Fibroblast of gingiva (primary cell): ENCODE measurements around the gene EMP3.
"Not testable (repeated sequence)": the region's sequence is repeated elsewhere in the genome, so short reads cannot be mapped to it uniquely, and the experiment has no call there.

Experiments
- DNase-seq: peaks from one replicate; pipeline ENCODE4 v3.0.0-alpha.2; 2011; ENCODE audit warnings: low read depth

The EMP3 gene, protein sequence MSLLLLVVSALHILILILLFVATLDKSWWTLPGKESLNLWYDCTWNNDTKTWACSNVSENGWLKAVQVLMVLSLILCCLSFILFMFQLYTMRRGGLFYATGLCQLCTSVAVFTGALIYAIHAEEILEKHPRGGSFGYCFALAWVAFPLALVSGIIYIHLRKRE

DNA sequence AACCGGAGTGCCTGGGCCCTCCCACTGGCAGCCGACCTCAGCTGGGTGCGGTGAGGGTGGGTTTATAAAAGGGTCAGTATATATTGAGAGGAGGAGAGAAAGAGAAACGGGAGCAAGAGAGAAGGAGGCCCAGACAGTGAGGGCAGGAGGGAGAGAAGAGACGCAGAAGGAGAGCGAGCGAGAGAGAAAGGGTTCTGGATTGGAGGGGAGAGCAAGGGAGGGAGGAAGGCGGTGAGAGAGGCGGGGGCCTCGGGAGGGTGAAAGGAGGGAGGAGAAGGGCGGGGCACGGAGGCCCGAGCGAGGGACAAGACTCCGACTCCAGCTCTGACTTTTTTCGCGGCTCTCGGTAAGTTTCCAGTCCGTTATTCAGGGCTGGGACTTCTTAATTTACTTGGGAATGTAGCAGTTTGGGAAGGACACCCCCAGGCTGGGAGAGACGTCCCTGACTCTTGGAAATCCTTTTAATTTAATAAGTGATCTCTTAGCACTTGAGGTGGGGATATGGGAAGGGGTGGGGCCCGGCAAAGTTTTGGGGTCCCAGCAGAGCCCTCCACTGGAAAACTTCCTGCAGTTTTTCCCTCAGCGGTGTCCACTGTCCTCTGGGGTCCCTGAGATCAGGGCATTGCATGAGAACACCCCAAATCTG lies at the start of gene EMP3:
Gene EMP3 (plus strand): TSS at position 288 of the 646 bp plus-strand sequence. CDS start 1,293 bp downstream, outside the sequence.
- peak; percentile 93 for DNase-seq

DNA sequence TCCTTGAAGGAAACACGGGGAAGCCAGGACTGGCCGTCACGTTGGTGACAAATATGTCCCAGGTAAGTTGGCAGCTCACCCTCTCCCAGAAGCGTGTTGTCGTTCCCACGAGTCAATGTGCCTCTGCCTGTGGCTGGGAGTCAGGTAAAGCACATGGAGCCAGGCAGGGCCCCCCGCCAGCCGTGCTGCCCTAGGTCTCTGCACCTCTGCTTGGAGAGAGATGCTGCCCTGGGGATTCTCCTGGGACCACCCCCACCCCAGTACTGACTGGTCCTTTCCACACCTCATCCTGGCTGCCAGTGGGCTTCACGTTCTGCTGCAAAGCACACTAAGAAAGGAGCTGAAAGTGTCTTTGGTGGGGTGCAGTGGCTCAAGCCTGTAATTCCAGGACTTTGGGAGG lies 45.6 kb upstream of the EMP3 start:
- DNase-seq: no peak

DNA sequence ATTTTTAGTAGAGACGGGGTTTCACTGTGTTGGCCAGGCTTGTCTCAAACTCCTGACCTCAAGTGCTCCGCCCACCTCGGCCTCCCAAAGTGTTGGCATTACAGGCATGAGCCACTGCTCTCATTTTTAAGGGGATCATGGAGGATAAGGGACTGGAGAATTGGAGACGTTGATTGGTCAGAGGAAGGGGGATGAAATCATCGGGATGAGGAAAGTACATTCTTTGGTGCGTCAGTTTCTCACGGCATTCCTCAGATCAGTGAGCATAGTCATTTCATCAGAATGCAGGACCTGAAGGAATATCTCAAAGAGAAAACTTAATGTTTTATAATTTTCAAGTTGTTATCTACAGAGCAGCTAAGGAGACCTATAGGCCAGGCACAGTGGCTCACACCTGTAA lies 41.4 kb upstream of the EMP3 start:
- no peak for DNase-seq

DNA sequence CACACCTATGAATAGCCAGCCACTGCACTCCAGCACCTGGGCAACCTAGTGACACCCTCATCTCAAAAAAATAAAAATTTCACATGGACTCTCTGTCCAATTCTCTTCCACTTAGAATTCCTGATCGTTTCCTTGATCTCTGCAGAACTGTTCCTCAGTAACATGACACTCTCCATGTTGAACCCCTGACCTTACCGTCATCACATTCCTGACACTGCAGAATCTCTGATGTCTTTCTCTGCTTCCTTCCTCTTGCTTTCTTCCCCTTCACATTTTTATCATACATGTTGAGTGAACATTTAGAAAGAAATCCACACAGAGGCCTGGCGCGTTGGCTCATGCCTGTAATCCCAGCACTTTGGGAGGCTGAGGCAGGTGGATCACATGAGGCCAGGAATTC lies 40.5 kb upstream of the EMP3 start:
- no peak for DNase-seq

DNA sequence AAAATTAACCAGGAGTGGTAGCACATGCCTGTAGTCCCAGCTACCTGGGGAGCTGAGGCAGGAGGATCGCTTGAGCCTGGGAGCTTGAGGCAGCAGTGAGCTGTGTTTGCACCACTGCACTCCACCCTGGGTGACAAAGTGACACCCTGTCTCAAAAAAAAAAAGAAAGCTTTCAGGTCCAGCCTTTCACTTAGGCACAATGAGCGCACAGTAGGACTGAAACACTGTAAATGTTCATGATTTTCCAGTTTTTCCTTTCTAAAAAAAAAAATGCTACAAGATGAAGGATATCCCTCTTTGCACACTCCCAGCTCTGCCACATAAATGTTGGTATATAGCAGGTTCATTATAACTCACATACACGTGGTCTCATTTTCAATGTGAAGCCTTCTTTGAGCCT lies 37.6 kb upstream of the EMP3 start:
- DNase-seq: no peak

DNA sequence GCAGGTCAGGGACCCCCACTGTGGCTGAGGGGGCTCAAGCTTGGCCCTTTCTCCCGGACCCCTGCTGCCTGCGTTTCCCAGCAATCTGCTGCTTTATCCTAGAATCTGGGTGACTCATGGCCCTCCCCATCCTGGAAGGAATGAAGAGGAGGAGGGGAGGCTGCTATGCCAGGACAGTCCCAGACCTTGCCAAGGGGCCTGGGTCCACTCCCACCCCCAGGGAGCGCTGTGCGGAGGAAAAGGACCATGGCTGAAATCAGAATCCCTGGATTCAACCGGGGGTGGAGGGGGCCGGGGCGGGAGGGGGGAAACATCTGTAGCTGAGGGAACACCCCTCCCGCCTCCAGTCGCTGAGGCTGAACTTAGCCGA lies 35.0 kb upstream of the EMP3 start:
- no peak for DNase-seq

DNA sequence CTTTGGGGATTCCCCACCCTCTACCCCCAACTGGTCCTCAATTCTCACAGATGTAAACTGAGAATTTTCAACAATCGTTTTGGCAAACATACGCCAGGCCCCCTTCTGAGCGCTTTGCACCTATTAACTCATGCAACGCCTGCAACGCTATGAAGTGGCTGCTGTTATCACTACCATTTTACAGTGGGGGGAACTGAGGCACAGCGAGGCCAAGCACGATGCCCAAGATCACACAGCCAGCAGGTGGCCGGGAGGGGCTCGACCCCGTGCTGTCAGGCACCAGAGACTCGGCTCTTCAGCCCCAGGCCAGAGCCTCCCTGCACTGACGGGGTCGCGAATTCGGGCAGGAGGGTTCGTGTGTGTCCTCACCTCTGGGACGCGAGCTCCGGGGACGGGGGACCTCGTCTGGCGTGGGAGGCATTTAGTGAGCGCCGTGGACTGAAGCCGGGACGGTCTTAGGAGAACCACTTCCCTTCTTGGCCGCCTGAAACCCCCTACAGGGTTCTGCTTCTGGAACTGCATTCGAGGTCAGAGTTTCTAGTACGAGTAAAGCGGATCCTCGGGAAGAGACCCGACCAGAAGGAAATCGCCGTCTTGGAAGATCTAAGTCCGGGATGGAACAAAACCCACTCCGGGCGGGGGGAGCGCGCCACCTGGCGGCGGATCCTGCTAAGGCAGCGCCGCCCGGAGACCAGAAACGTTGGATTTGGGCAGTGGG lies 34.4 kb upstream of the EMP3 start:
- DNase-seq: peak; percentile 74

DNA sequence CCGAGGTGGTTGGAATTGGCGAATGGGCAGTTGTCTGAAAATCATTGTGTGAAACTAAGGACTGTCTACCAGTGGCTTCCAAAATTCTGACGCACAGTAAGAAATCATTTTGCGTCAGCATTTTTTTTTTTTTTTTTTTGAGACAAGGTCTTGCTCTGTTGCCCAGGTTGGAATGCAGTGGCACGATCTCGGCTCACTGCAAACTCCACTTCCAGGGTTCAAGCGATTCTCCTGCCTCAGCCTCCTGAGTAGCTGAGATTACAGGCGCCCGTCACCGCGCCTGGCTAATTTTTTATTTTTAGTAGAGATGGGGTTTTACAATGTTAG lies 33.9 kb upstream of the EMP3 start:
- not testable (repeated sequence) for DNase-seq

DNA sequence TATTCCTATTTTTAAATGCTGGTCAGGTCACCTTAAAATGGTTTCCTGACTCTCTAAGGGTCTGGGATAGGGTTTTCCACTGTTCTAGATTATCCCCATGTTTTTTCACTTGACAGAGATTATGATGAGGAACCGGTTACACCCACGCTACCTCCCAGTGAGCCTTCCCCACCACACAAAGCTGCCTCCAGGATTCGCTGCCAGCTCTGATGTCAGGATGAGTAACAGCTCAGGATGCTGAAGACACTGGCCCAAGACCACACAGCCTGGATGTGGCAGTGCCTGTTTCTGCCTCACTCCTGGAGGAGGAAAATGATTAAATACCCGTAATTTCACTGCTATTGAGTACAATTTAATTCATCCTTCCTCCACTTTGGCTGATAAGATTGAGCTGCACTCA lies 32.6 kb upstream of the EMP3 start:
- peak; percentile 46 for DNase-seq

DNA sequence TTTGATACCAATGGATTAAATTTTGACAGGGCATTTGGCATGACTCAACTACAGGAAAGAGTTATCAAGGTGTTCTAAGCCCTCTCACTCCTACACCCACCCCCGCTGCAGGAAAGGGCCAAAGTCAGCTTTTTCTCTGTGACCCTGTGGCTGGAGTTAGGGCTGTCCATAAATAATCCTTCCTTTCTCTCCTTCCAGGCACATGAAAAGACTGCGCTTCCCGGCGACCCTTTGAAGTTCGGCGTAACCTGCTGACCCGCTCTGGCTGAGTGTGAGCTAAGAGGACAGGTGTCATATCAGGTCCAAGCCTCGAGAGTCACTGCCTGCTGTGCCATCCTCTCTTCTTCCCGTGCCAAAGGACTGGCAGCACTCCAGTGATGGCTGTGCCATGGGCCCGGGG lies 29.9 kb upstream of the EMP3 start:
- DNase-seq: no peak

DNA sequence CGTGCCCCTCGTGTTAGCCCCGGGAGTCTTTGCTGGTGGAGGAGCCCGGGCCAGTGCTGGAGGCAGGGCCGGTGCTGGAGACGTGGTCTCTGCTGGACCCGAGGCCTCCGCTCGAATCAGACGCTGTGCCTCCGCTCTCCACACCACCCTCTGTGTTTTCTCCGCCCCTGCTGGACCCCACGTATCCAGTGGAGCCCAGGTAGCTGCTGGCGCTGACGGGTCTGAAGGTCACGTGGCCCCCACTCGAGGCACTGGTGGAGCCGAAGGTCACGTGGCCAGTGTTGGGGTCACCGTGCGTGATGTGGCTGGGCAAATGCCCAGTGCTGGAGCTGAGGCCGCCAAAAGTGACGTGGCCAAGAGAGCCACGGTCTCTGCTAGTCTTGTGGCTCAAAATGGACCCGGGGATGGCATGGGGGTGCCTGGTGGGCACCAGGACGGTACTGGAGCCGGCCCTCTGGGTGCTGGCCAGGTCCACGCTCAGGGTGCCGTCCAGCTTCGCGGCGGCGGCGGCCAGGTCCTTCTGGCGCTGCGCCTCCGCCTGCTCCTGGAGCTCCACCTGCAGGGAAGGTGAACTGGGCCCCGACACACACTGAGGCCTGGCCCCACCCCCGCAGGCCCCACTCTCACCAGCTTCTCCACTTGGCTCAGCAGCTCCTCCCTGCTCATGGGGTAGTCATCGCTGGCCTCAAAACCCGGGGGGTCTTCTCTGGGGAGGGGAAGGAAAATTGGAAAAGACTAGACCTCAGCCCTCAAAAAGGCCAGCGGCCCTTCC lies 28.2 kb upstream of the EMP3 start:
- DNase-seq: no peak

DNA sequence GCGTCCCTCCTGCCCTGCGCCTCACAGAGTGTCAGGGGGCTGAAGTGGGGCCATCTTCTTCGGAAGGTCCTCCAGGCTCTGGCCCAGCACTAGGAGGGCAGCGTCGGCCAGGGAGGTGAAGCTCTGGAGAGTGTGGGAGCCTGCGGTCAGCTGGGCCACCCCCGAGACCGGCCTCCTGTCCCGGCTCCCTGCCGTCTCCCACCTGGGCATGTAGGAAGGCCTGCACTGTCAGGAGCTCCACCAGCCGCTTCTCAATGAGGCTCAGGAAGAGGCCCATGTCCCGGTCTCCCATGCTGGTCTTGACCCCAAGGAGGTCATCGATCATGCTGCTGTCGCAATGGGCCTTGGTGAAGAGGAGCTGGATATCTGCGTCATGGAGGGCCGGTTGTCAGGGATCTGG lies 27.4 kb upstream of the EMP3 start:
- no peak for DNase-seq

DNA sequence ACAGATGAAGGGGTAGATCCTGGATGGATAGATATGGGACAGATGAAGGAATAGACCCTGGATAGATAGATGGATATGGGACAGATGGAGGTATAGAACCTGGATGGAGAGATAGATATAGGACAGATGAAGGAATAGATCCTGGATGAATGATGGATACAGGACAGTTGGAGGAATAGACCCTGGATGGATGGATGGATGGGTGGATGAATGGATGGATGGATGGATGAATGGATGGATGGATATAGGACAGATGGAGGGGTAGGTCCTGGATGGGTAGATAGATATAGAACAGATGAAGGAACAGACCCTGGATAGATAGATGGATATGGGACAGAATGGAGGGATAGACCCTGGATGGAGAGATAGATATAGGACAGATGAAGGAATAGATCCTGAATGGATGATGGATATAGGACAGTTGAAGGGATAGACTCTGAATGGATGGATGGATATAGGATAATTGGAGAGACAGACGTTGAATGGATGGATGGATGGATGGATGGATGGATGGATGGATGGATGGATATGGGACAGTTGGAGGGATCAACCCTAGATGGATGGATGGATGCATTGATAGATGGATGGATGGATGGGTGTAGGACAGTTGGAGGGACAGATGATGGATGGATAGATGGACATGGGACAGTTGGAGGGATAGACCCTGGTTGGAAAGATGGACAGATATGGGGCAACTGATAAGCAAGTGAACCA lies 23.3 kb upstream of the EMP3 start:
- no peak for DNase-seq

DNA sequence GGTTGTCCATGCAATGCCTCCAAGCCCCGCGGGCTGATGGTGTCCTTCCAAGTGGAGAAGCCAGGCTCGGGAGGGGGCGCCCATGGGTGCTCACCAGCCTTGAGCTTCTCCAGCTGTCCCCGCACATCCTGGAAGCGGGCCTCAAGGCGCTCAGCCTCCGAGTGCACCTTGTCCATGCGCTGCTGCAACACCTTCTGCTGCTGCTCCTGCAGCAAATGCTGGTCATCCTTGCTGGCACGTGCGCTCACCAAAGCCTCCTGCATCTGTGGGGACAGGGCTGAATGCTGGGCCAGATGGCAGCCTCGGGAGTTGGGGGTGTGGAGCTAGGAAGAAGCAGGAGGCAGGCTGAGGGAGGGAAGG lies 22.8 kb upstream of the EMP3 start:
- no peak for DNase-seq

DNA sequence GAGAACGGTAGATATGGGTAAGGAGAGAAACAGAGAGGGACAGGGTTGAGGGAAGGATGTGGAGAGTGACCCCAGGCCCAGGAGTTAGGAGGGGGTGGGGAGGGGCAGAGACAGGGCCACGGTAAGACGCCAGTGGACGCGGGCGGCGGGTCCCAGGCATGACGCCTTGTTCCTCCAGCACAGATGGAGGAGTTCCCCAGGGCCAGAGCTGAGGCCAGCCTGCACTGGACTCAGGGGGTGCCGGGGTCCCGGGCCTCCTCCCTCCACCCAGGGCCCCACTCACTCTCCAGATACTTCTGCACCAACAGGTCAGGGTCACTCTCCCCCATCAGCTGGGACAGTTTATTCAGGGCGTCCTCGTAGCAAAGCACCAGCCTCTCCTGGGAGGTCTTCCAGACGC lies 22.0 kb upstream of the EMP3 start:
- no peak for DNase-seq

DNA sequence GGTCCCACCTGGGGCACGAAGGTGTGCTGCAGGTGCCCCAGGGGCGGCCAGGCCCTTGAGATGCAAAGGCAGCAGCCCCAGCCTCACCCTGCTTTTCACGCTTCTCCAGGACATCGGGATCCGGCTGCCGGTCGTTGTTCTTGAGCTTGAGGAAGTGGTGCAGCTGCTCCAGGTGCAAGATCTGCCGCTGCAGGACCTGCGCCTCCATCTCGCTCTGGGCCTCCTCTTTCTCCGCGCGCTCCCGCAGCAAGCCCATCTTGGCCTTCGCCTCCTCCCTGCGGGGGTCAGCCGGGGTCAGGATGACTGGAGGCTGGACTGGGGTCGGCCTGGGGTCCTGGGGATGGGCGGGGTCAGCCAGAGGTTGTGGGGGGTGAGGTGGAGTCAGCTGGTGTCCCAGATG lies 21.5 kb upstream of the EMP3 start:
- no peak for DNase-seq

DNA sequence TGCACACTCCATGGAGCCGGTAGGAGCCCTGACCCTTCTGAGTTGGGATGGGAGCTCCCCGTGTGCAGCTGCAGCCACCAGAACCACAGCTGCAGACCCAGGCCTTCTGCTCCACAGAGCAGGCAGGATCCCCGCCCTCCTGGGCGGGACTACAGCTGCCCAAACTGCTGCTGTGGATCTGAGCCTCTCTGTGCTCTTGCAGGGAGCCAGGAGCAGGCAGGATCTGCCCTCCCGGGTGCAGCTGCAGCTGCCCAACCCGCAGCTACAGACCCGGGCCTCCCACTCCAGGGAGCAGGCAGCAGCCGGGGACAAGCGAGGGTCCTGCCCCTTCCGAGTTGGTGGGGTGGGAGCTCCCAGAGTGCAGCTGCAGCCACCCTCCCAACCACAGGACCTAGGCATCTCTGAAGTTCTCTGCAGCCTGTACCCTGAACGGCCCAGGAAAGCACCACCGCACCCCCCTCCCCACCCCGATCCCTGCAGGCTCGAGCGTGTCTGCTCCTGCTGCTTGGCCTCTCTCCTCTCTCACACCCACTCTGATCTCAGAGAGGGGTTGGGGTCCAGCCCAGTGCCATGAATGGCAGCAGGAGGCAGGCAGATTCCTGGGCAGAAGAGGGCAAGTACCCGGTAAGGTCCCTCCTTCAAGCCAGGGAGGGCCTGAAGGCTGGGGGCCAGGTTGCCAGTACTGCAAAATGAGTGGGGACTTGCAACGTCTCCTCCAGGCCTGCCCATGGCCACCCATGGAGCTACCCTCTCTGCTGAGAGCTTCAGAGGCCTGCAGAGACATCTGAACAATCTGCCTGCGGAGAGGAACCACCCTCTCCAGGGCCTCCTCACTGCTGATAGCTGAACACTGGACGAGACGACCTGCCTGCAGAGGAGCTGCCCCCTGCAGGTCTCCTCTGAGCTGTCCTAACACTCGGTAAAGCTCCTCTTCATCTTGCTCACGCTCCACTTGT lies 16.4 kb upstream of the EMP3 start:
- DNase-seq: no peak

DNA sequence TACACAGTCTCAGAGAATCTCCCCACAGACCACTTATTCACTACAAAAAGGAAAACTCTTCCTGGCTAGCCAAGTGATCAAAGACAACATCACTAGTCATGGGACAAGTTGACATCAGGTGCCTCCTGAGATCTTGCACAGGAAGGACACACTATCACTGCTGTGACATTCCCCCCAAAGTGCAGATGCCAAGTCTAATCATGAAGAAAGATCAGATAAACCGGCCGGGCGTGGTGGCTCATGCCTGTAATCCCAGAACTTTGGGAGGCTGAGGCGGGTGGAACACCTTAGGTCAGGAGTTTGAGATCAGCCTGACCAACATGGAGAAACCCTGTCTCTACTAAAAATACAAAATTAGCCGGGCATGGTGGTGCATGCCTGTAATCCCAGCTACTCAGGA lies 15.6 kb upstream of the EMP3 start:
- not testable (repeated sequence) for DNase-seq

DNA sequence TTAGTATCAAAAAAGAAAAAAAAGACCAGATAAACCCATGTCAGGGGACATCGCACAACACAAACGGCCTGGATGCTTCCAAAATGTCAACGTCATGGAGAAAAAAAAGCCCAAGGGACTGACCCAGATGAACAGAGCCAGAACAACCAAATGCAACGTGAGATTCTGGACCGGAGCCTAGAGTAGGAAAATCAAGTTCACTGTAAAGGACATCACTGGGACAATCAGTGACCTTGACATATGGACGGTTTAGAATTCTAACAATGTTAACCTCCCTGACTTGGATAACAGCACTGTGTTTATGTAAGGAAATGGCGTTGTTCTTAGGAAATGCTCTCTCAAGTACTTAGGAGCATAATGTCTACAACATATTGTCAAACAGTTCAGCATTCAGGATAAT lies 15.1 kb upstream of the EMP3 start:
- DNase-seq: no peak

DNA sequence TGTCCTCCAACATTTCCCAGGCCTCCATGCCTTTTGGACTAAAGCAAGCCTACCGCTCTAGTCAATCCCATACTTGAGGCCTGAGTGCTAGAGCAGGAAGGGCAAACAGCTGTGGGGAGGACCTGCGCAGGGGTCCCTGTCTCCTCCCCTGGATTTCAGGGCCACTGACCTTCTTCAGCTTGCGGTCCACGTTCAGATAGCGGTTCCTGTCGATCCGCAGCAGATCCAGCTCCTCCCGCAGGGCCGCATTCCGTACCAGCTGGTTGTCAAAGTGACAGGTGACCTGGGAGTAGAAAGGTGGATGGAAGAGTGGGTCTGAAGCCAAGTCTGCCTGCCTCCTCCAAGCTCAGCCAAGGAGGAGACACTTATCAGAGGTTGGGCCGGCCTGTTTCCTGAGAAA lies 14.0 kb upstream of the EMP3 start:
- DNase-seq: no peak

DNA sequence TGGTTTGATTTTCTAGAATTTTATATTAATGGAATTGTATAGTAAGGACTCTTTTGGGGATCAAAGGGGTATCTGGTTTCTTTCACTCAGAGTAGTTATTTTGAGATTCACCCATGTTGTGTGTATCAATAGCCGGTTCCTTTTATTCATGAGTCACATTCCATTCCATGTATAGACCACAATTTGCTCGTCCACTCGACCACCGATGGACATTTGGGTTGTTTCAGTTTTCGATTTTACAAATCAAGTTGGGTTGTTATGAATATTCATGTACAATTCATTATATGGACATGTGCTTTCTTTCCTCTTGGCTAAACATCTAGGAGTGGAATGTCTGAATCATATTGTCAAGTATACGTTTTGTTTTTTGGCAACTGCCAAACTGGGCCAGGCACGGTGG lies 9.6 kb upstream of the EMP3 start:
- no peak for DNase-seq

DNA sequence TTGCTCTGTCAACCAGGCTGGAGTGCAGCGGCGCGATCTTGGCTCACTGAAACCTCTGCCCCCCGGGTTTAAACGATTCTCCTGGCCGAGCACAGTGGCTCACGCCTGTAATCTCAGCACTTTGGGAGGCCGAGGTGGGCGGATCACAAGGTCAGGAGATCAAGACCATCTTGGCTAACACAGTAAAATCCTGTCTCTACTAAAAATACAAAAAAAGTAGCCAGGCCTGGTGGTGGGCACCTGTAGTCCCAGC lies 7.7 kb upstream of the EMP3 start:
- DNase-seq: not testable (repeated sequence)
